Endometrial microvascular endothelial cells (primary cell): Measurements from ENCODE around the gene SGIP1. TPM values are rescaled to one million over a fixed set of nuclear protein-coding genes. Genes with fewer than 3 reads are reported as not detected.
"Not testable (repeated sequence)": the region's sequence is repeated elsewhere in the genome, so short reads cannot be mapped to it uniquely, and the experiment has no call there.

Source experiments
- in situ Hi-C: cut with HindIII; loops from 2 replicates; pipeline ENCODE4 v1.10.0; 2017; ENCODE audit warnings: low sequenced_read_pairs, low pct_unique_long_range_greater_than_20kb; ENCODE audit errors: inconsistent ontology term
- total RNA-seq: library from RNA; depleted of rRNA; stranded (reverse); fragments of >200 nt; gene quantifications from one replicate; pipeline ENCODE4 v1.2.3, GENCODE V29; 2015; ENCODE audit errors: inconsistent ontology term

Gene SGIP1
- total RNA-seq, 1 donor from 2014 or later = 0.46 TPM

DNA sequence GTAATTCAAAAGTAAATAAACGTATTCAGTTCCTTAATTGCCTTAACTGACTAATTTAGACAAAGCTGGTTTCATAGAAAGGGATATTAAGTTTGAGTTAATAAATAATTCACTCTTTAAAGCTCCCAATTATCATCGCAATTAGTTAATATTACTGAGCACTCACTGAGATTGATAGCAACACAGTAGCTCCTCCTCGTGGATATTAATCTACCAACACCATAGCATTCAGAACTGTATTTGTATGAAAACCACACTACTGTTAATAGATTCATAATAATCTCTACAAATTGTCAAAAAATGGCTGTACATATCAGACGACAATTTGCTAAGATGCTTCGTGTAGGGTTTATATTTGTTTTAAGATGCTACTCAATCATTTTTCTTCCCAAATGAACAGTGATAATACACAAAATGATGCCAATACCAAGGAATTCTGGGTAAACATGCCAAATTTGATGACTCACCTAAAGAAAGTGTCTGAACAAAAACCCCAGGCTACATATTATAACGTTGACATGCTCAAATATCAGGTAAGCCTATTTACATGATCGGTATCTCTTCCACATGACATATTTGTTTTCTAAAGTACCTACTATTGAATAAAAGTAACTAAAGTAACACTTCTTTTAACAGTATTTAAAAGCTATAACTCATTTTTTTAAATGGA is 199.5 kb downstream of the SGIP1 start:
- in situ Hi-C loops = no loop called here

DNA sequence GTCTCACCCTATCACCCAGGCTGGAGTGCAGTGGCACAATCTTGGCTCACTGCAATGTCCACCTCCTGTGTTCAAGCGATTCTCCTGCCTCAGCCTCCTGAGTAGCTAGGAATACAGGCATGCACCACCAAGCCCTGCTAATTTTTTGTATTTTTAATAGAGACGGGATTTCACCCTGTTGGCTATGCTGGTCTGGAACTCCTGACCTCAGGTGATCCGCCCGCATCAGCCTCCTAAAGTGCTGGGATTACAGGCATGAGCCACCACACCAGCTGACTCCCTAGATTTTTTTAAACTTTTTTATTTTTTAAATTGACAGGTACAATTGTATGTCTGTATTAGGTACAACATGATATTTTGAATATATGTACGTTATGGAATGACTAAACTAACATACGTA is 200.6 kb downstream of the SGIP1 start:
- in situ Hi-C loops = not testable (repeated sequence)

DNA sequence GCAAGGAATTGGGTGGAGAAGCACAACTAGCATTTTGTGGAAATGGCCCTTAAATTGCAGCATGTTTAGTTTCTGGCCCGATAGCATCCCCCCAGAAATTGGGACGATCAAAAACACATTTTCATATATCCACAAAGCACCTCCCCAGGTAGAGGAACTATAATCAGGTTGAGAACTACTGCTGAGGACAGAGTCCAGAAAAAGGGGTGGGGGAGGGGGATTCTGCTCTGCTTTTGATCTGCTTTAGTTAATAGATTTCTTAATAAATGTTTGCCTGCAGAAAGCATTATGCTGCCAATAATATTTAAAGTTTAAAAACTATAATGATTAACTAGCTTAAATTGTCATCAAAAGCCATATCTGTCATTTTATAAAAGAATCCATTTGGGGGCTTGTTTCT is 203.9 kb downstream of the SGIP1 start:
- in situ Hi-C loops = no loop called here

DNA sequence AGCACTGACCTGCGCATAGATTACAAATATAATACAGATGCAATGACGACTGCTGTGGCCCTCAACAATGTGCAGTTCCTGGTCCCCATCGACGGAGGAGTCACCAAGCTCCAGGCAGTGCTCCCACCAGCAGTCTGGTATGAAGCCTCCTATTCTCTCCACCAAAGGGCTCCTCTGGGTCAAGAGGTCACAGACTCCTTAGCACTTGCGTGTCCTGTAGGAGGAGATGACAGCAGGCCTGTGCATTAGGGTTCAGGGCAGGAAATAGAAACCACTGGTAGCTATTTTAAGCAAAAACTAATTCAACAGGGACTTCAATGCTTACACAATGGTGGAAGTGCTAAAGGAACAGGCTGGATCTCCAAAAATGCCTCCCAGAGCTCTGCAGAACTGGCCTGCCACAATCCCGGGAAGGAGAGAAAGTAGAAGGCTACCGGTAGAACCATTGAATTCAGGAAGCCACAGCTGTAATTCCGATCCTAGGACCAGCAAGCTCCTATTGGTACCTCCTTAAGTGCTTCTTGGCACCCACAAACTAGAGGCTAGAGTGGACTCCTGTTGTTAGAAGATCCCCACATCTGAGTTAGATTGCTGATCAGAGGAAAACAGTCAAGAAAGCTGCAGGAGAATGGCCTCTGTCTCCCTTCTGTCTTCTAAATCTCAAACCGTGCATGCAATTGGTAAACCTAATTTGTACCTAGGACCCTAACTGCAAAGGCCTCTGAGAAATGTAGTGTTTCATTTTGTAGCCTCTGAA is 205.6 kb downstream of the SGIP1 start:
- in situ Hi-C loops = no loop called here

DNA sequence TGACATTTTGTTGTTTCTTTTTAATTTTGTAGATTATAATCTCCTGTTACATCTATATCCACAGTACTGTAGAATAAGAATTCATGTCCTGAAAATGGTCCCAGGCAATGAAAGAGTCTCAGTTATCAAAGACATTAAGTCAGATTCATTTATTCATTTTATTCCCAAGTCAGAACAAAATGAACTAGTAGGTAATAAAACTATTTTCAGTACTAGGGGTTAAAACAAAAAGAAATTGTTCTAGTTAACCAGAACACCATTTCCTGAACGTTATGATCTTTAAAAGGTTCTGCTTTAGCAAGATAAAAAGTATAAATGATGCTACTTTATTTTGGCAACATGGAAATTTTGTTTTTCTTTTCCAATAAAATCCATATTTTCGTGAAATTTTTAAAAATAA is 211.5 kb downstream of the SGIP1 start:
- in situ Hi-C loops = no loop called here

DNA sequence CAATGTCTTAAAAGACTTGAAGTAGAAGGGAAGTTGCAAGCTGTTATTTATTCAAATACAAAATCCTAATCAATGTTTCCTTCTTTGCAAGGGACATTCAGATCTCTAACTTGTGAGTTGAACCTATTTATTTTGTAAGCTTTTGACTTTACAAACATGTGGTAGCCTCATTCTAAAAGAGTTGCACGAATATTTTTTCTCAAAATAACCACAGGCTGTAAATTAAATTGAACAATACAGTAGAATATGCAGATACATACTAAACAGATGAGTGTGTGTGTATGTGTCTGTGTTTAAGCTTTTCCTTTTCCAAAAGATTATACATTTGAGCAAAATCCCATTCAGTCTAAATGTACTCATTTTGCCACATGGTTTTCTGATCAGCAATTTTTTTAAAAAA is 213.5 kb downstream of the SGIP1 start:
- in situ Hi-C loops = no loop called here

DNA sequence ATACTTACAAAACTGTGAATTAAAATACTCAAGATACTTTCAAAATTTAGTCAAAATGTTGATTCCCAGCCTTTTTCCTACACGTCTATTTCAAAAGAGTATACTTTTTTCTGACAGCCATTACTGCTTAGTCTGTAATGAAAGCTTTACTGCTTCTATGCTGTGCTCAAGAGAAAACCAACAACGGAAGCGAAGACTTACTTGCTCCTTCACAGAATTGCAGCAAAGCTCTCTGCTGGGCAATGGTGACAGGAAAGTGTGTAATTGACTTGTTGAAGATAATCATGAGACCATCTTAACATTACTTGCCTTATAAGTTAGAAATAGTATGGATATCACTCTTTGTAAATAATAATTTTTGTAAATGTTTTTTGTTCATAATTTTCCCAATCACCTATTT is 216.6 kb downstream of the SGIP1 start:
- in situ Hi-C loops = loop anchor here (25.0 kb wide), 1 partner anchor 237 kb away; no protein-coding TSS in a partner anchor

DNA sequence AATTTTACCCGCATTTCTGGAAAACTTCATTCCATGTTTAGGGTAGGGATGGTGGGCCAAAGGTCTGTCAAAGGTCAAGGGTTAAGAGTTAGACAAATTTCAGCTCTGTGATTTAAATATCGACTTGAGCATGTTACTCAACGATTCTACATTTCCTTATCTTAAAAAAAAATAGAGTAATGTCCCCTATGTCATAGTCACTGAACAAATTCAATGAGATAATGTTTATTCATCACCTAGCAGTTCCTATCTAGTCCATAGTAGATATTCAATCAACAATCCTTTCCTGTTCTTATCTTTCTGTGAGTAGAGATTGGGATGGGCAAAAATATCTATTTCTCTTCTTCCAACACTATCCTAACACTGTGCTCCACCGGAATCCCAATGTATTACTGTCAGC is 217.2 kb downstream of the SGIP1 start:
- in situ Hi-C loops = loop anchor here (25.0 kb wide), 1 partner anchor 236 kb away; no protein-coding TSS in a partner anchor

DNA sequence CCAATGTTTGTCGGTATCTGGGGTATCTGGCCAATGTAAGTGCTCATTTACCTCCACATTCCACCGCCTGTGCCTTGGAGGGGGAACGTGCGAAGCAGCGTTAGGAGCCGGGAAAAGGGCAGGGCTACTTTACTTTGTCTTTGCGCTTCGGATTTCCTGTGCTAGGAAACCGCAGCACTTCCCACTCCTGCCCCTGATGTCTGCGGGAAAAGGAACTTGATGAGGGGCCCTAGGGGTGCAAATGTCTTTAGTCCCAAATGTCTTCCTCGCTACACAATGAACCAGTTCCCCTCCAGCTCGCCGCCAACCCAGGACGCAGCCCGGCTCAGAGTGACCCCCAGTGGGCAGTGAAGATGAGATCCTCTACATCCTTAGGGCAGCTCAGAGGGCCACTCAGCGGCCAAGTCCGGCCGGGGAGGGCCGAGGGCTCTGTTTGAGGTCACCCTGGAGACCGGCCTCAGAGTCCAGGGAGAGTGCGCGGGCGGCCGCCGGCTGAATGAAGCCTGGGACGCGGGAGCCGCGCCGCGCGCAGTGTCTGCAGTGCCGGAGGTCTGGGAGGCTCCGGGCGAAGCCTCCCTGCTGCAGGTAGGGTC is 218.1 kb downstream of the SGIP1 start, which contains the start of gene DYNLT5:
DYNLT5 (plus strand) TSS at position 460 of the 593 bp plus-strand sequence. CDS start 2,200 bp downstream, outside the sequence.
- in situ Hi-C loops = loop anchor here (25.0 kb wide), 1 partner anchor 235 kb away; no protein-coding TSS in a partner anchor

DNA sequence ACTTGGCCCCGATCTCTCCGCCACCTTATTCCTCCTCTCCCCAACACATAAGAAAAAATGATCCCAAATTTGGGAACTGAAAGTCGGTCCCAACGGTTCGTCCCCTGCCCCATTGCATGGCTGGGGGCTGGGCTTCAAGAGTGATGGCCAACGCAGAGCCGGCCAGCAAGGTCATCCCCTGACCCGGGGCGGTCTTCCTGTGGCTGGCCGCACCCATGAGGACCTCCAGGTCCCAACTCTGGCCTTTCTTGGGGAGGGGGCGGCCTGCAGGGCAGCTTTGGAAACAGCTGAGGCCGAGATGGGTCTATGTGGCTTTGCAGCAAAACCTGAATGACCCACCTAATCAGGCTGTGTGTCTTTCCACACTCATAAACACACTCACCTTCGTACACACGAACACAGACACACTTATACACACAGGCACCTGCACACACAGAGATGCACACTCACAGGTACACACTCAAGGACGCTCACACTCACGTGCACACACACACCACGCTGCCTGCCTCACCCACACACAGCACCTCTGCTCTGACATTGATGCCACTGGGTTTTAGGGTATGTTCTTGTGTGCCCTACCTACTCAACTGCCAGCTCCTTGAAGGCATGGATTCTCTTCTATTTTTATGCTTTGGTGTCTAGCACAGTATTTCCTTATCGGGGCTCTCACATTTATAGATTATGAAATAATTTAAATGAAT is 218.9 kb downstream of the SGIP1 start:
- in situ Hi-C loops = loop anchor here (25.0 kb wide), 1 partner anchor 234 kb away; no protein-coding TSS in a partner anchor

DNA sequence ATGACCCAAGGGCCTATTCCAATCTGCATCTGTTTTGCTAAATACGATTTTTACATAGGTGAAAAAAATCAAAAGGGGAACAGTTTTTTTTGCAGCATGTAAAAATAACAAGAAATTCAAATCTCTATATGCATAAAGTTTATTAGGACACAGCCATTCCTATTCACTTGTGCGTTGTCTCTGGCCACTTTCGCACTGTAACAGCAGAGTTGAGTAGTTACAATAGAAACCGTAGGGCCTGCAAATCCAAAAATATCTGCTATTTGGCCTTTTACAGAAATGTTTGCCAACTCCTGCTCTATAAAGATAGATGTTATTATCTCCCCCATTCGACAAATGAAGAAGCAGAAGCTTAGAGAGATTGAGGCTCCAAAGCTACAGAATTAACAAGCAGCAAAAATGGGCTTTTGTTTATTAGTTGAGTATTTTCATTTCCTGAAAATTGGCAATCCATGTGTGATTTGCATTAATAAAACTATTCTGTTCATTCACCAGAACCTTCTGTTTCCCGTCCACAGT is 223.8 kb downstream of the SGIP1 start:
- in situ Hi-C loops = loop anchor here (25.0 kb wide), 1 partner anchor 230 kb away; no protein-coding TSS in a partner anchor

DNA sequence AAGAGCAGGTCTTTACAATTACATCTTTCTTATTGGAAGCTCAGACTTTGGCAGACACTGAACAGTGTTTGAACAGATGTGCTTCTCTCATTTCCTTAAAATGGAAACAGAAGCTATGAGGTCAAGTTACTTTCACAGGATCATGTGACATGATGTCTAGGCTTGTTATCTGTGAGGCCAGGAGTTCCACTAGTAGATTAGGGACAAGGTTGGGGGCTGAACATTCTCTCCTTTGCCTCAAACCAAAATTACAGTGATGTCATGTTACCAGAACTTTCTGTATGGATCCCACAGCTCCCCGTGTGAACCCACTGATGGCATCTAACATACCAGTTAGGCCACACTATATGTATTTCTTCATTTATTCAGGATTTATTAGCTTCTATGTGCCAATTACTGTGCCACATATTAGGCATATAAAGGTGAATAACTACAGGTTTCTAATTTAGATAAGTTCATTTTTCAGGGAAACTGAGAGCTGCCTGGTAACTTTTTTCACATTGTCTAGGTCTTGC is 224.3 kb downstream of the SGIP1 start:
- in situ Hi-C loops = loop anchor here (25.0 kb wide), 1 partner anchor 229 kb away; no protein-coding TSS in a partner anchor

DNA sequence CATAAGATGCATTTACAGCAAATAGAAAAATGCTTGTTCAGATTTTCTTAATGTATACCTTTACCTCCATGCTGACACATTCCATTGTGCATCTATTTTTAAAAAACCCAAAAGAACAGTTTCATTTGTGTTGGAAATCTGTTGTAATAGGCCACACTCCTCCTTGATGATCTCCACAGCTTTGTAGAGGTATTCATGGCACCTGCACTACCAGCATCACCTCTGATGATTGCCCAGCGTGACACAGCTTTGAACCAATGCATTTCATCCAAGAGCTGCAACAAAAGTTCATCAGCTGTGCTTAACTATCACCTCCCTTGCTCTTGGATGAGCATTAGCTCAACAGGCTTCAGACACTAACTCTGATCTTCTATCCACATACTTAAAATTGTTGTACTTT is 226.6 kb downstream of the SGIP1 start:
- in situ Hi-C loops = loop anchor here (25.0 kb wide), 1 partner anchor 227 kb away; no protein-coding TSS in a partner anchor

DNA sequence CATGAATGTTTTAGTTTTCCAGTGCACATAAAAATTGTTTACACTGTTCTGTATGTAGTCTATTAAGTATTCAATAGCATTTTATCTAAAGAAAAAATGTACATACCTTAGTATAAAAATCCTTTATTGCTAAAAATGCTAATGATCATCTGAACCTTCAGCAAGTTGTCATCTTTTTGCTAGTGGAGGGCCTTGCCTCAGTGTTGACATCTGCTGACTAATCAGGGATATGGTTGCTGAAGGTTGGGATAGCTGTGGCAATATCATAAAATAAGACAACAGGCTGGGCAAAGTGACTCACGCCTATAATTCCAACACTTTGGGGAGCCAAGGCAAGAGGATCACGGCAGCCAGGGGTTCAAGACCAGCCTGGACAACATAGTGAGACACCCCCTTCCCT is 227.3 kb downstream of the SGIP1 start:
- in situ Hi-C loops = loop anchor here (25.0 kb wide), 1 partner anchor 226 kb away; no protein-coding TSS in a partner anchor

DNA sequence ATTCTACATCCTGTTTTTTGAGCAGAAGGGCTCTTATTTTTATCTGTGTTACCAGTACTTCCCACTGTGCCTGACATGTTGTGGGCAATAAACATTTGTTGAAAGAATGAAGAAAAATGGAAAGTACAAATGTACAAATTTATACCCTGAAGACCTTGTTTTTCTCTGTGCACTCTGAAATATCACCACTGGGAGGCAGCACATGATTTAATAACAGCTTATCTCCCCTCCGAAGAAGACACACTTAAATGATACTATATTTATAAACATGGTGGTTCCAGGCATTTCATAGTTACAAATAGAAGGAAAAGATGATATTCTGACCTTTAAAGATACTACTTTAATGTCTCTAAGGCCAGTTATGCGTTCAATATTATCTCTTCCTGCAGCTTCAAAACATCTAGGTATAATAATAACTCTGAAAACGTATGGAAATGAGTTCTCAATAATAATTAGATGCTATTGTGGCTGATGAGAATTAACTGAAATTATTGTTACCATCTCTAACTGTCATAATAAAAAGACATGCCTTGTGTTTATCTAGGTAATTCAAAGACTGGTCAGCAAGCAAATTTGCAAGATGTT is 231.1 kb downstream of the SGIP1 start:
- in situ Hi-C loops = loop anchor here (25.0 kb wide), 1 partner anchor 222 kb away; no protein-coding TSS in a partner anchor

DNA sequence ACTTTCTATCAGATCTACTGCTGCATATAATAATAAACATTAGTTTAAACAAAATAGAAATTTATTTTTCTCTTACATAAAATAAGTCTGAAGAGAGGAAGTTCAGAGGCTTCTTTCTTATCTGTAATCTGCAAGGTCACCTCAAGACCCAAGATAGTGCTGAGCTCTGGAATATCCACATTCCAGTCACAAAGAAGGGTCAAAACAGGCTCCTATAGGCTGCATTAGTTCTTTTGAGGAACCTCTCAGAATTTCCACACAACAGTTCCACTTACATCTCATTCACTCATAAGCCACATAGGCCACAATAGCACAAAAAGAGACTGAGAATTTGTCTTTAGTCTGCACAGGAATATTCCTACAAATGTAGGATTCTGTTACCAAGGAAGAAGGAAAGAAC is 233.7 kb downstream of the SGIP1 start:
- in situ Hi-C loops = loop anchor here (25.0 kb wide), 1 partner anchor 220 kb away; no protein-coding TSS in a partner anchor

DNA sequence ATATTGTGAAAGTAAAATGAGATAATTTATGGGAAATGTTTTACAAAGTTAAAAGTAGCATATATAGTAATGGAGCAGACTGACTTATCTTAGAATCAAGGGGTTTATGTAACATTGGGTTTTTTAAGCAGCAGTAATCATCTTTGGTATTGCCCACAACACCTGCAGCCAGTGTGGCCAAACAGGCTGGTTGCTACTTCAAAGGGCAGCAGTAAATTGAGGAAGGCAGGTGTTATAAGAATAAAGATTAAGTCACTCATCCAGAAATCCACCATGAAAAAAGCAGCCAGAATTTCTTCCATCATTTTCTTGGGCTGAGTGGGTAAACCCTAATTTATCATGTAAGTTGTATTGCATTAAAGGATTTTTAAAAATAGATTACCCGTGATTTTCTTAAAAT is 235.0 kb downstream of the SGIP1 start:
- in situ Hi-C loops = loop anchor here (25.0 kb wide), 1 partner anchor 218 kb away; no protein-coding TSS in a partner anchor
